Measurements from ENCODE around the gene GPR158.

GRCh38 chr10:25231751-25232150 is 57.0 kb downstream of the GPR158 start:
- TF ChIP-seq ARNTL (CRISPR knock-in tag; IDR thresholded peaks at IDR 0.05; ENCODE audit: borderline replicate concordance, low read depth) (no peak), ZFP30 (CRISPR knock-in tag; IDR thresholded peaks at IDR 0.05) (no peak), ZNF70 (CRISPR knock-in tag; IDR thresholded peaks at IDR 0.05) (no peak), ISL1 (CRISPR knock-in tag; IDR thresholded peaks at IDR 0.05) (no peak), POU6F1 (CRISPR knock-in tag; IDR thresholded peaks at IDR 0.05; ENCODE audit: borderline replicate concordance, low read depth) (no peak), TSHZ2 (CRISPR knock-in tag; IDR thresholded peaks at IDR 0.05) (no peak), GLIS3 (CRISPR knock-in tag; IDR thresholded peaks at IDR 0.05) (no peak), PATZ1 (CRISPR knock-in tag; IDR thresholded peaks at IDR 0.05; ENCODE audit: borderline replicate concordance) (no peak), CSRNP3 (CRISPR knock-in tag; IDR thresholded peaks at IDR 0.05) (no peak), CREB5 (CRISPR knock-in tag; IDR thresholded peaks at IDR 0.05; ENCODE audit: low read depth) (no peak), TCF4 (CRISPR knock-in tag; IDR thresholded peaks at IDR 0.05; ENCODE audit: borderline replicate concordance) (no peak), RARB (CRISPR knock-in tag; IDR thresholded peaks at IDR 0.05) (no peak), ZFP3 (CRISPR knock-in tag; IDR thresholded peaks at IDR 0.05) (no peak)
